ENCODE measurements around the gene MCTP1.

The MCTP1 gene

GRCh38 chr5:95172659-95173058, 112.2 kb downstream of the MCTP1 start:
- TF ChIP-seq, protein P1, sequence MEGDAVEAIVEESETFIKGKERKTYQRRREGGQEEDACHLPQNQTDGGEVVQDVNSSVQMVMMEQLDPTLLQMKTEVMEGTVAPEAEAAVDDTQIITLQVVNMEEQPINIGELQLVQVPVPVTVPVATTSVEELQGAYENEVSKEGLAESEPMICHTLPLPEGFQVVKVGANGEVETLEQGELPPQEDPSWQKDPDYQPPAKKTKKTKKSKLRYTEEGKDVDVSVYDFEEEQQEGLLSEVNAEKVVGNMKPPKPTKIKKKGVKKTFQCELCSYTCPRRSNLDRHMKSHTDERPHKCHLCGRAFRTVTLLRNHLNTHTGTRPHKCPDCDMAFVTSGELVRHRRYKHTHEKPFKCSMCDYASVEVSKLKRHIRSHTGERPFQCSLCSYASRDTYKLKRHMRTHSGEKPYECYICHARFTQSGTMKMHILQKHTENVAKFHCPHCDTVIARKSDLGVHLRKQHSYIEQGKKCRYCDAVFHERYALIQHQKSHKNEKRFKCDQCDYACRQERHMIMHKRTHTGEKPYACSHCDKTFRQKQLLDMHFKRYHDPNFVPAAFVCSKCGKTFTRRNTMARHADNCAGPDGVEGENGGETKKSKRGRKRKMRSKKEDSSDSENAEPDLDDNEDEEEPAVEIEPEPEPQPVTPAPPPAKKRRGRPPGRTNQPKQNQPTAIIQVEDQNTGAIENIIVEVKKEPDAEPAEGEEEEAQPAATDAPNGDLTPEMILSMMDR (IDR thresholded peaks at IDR 0.05; ENCODE audit: insufficient read depth, low read depth, low read length, missing control alignments): no peak
- no peak overlapping the region for H3K4me3 ChIP-seq (ENCODE audit: low read depth, low read length)
- DNase-seq (ENCODE audit: low read depth): no peak

- DNase-seq (ENCODE audit: low read depth): no peak
- TF ChIP-seq, protein P1 (IDR thresholded peaks at IDR 0.05; ENCODE audit: insufficient read depth, low read depth, low read length, missing control alignments): no peak
Measured at GRCh38 chr5:95164861-95165260, 120.0 kb downstream of the MCTP1 start.

GRCh38 chr5:95163079-95163478, 121.8 kb downstream of the MCTP1 start:
- H3K4me3 ChIP-seq (ENCODE audit: low read depth, low read length): no peak overlapping the region
- TF ChIP-seq, protein P1 (IDR thresholded peaks at IDR 0.05; ENCODE audit: insufficient read depth, low read depth, low read length, missing control alignments): no peak
- no peak for DNase-seq (ENCODE audit: low read depth)

More at GRCh38 chr5:95164861-95165260, 120.0 kb downstream of the MCTP1 start:
- H3K4me3 ChIP-seq (ENCODE audit: low read depth, low read length): no peak overlapping the region

DNA sequence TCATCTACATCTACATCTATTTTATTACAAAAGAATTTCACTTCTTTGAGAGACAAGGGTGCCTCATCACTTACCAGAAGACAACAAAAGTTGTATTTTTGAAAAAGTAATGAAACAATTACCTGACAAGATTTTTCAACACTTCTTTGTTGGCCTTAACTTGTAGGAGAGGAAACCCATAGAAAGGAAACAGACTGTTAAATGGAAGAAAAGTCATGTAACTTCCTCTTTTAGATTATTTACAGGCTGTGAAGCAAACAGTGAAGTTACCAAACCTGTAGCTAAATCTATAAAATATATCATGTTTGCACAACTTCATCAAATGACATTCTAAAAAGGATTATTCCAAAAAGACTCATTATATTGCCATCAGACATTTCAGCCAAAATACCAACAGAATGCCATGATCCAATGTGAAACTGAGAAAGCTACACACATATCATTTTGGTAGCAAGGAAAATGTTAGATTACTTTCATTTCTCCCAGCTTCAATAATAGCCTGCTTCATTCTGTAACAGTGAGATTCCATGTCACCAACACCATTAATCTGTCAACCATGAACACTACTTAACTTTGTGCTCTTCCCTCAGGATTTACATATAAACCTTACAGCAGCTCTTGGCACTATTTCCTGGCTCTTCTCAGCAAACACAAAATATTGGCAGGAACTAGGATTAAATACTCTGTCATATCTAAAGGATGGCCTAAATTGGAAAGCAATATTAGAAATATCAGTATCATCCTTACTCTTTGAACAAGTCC, 122.5 kb downstream of the MCTP1 start:
- TF ChIP-seq, protein P1 (IDR thresholded peaks at IDR 0.05; ENCODE audit: insufficient read depth, low read depth, low read length, missing control alignments): no peak
- no peak for DNase-seq (ENCODE audit: low read depth)
- no peak overlapping the region for H3K4me3 ChIP-seq (ENCODE audit: low read depth, low read length)

GRCh38 chr5:95159603-95160002, 125.3 kb downstream of the MCTP1 start:
- no peak for DNase-seq (ENCODE audit: low read depth)
- H3K4me3 ChIP-seq (ENCODE audit: low read depth, low read length): no peak overlapping the region
- TF ChIP-seq, protein P1 (IDR thresholded peaks at IDR 0.05; ENCODE audit: insufficient read depth, low read depth, low read length, missing control alignments): no peak

GRCh38 chr5:95155888-95156287, 129.0 kb downstream of the MCTP1 start:
- no peak overlapping the region for H3K4me3 ChIP-seq (ENCODE audit: low read depth, low read length)
- TF ChIP-seq, protein P1 (IDR thresholded peaks at IDR 0.05; ENCODE audit: insufficient read depth, low read depth, low read length, missing control alignments): no peak
- DNase-seq (ENCODE audit: low read depth): no peak

DNA sequence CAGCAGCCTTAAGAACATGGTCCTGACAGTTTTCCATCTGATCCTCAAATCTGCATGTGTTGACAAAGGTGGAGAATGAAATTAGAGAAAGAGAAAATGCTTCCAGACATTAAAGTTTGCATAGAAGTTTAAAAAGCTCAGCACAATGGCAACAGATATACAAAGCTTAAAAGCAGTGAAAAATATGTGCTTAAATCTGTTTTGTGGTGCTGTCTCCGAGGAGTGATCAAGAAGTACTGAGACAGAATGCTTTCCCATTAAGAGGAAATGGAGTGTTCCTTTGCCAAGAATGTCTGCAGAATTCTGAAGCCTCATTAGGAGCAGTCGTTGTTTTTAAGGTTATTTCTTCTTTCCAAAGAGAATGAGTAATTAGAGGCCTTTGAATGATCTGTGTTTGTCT, 131.4 kb downstream of the MCTP1 start:
- TF ChIP-seq, protein P1 (IDR thresholded peaks at IDR 0.05; ENCODE audit: insufficient read depth, low read depth, low read length, missing control alignments): no peak
- no peak overlapping the region for H3K4me3 ChIP-seq (ENCODE audit: low read depth, low read length)
- no peak for DNase-seq (ENCODE audit: low read depth)
